Fibroblast of skin of back (primary cell): ENCODE measurements around the gene KCNA10.

Source experiments
- DNase-seq: peaks from one replicate; pipeline ENCODE4 v3.0.0-alpha.2; 2013

KCNA10 gene

DNA sequence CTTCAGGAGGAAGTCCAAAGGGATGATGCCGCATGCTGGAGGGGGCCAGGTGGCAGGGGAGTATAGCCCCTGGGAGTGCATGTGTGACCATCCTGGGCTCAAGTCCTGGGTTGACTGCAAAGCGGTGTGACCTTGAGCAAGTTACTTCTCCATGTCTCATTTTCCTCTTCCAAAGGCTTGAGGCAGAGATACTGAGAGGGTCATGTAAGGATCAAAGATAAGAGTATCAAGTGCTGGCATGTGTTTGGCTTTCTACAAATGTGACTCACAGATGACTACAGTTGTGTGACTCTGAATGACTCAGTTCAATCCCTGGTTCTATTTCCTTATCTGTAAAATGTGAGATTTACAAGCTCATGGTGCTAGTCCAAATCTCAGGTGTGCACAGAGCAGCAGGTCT is 41.9 kb downstream of the KCNA10 start:
- peak; percentile 65 for DNase-seq

DNA sequence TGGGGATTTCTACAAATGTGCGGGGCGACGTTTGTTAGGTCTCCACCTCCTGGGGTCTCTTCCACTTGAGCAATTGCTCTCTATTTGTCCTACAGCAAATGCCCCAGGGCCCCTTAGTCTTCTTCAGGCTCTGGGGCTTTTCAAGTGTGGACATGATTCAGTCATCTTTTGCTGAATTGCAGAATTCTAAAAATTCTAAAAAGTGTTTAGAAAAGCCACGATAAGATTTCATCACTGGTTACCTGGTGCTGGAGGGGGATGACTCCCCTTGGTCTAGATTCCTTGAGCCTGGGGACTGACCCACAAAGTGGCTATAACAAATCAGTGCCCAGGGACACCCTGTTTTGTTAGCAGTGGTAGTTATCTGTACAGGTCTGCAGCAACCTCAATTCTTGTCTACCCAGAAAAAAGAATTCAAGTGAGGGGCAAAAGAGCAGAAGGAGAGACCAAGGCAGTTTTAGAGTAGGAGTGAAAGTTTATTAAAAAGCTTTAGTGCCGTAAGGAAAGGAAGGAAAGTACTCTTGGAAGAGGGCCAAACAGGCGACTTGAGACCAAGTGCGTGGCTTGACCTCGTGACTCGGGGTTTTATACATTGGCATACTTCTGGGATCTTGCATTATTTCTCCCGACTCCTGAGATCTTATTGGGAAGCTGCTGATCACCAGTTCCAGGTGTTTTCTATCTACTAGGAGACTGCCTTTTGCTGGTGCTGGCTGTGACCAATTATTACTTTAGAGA is 42.8 kb downstream of the KCNA10 start:
- no peak for DNase-seq

DNA sequence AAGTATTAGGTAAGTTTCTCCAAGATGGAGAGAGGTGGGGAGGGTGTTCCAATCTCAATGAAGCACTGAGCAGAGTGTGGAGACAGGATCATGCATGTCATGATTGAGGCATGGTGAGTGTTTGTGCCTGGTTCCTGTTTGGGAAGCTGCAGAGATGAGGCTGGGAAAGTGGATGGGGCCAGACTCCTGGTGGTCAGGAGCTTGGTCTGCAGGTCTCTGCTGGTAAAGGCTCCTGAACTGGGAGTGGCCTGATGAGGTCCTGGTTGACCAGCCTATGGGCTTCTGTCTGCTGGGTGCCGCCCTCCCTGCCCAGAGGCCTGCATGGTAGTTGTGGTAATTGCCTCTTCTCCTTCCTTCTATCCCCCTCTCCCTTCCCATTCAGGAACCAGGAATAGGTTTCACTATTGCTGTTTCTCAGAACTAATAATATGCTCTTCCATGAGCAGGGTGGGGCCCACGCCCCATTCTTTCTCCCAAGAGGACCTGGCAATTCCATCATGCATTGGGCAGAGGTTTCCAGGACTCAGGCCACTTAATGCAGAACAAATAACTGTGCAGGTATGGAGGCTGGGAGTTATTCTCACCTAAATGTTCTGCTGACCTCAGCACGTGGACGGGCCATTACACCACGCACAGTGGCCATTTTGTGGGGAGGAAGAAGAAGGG is 43.5 kb downstream of the KCNA10 start:
- no peak for DNase-seq

GRCh38 chr1:110474444-110474843 is 44.5 kb downstream of the KCNA10 start:
- no peak for DNase-seq

DNA sequence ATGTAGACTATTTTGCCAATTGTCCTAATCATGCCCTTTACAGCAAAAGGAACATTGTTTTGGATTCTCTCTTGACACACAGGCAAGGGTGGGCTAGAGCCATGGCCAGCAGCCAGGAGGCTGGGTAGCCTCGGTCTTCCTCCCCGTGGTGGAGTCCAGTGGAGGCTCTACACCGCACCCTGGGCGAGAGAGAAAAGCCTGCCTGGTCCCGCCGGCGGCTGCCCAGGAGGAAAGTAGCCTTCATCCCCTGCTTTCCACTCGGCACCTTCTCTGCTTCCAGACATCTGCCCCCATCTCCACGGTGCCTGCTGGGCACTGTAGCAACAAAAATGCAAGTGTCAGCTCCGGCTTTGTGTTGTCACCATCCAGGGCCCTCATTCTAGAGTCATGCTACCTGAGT is 46.4 kb downstream of the KCNA10 start:
- DNase-seq = no peak

DNA sequence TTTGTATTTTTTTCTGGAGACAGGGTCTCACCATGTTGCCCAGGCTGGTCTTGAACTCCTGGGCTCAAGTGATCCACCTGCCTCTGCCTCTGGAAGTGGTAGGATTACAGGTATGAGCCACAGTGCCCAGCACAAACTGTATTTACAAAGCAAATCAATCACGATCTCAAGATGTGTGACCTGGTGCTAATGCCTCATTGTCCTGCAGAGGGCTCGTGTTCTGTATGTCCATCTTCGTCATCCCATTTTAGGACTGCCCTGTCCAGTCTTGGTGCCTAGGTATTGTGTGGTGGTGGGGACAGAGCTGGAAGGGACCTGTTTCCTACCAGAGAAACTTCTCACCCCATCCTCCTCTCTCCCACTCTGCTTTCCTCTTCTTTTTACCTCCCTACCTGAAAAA is 47.8 kb downstream of the KCNA10 start:
- DNase-seq = no peak
